ENCODE measurements around the gene TTF2. TPM values are rescaled to one million over a fixed set of nuclear protein-coding genes. Genes with fewer than 3 reads are reported as not detected.

Gene TTF2
- total and polyA plus RNA-seq, 9 donors, result 7.5 to 15.3 (median 11.0) TPM

- 0% methylated on average over 1 of the region's 1 CpG for WGBS (ENCODE audit: insufficient coverage)
- Histone ChIP-seq H3K4me1 (ENCODE audit: control insufficient read depth, insufficient read depth, low read length) (peaks cover 25% of the 10 kb centered on the region), H3K27me3 (ENCODE audit: control insufficient read depth, insufficient read depth, low read length) (no peaks in the 10 kb centered on the region), H3K27ac (ENCODE audit: low read length) (peak overlapping the region; percentile 2), H3K9me3 (replicated peaks; ENCODE audit: control insufficient read depth, low read depth, low read length) (no peaks in the 10 kb centered on the region), H3K36me3 (ENCODE audit: control insufficient read depth, insufficient read depth, low read length) (no peaks in the 10 kb centered on the region), H3K4me3 (ENCODE audit: low read length) (no peak overlapping the region)
- DNase-seq, result peak; percentile 83
These were observed 64.5 kb downstream of the TTF2 start for GRCh38 chr1:117124661-117125060.

DNA sequence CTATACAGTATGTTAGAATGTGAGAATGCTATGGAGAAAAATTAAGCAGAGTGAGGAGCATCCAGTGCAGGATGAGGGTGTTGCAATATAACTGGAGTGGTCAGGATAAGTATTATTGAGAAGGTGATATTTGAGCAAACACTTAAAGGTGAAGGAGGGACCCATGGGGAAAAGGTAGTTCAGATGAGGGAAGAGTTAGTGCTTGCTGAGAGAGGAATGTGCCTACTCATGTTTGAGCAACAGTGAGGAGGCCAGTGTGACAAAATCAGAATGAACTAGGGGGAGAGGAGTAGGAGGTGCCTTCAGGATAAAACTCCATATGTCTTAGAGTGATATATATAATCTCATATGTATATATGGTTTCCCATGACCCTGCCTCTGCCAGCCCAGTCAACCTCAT is 67.7 kb downstream of the TTF2 start:
- H3K9me3 ChIP-seq (replicated peaks; ENCODE audit: control insufficient read depth, low read depth, low read length), result no peaks in the 10 kb centered on the region
- H3K36me3 ChIP-seq (ENCODE audit: control insufficient read depth, insufficient read depth, low read length), result no peaks in the 10 kb centered on the region
- no peak for DNase-seq
- no peaks in the 10 kb centered on the region for H3K27me3 ChIP-seq (ENCODE audit: control insufficient read depth, insufficient read depth, low read length)
- no peak overlapping the region for H3K27ac ChIP-seq (ENCODE audit: low read length)
- H3K4me3 ChIP-seq (ENCODE audit: low read length), result no peak overlapping the region
- peaks cover 6% of the 10 kb centered on the region for H3K4me1 ChIP-seq (ENCODE audit: control insufficient read depth, insufficient read depth, low read length)

GRCh38 chr1:117128323-117129079 is 68.4 kb downstream of the TTF2 start:
- H3K4me3 ChIP-seq (ENCODE audit: low read length), result no peak overlapping the region
- peak; percentile 70 for DNase-seq
- no peaks in the 10 kb centered on the region for H3K27me3 ChIP-seq (ENCODE audit: control insufficient read depth, insufficient read depth, low read length)
- no peak overlapping the region for H3K27ac ChIP-seq (ENCODE audit: low read length)
- no peaks in the 10 kb centered on the region for H3K36me3 ChIP-seq (ENCODE audit: control insufficient read depth, insufficient read depth, low read length)
- peaks cover 2% of the 10 kb centered on the region for H3K4me1 ChIP-seq (ENCODE audit: control insufficient read depth, insufficient read depth, low read length)
- H3K9me3 ChIP-seq (replicated peaks; ENCODE audit: control insufficient read depth, low read depth, low read length), result no peaks in the 10 kb centered on the region
- WGBS (ENCODE audit: insufficient coverage), result 66% methylated on average over 2 of the region's 5 CpGs

DNA sequence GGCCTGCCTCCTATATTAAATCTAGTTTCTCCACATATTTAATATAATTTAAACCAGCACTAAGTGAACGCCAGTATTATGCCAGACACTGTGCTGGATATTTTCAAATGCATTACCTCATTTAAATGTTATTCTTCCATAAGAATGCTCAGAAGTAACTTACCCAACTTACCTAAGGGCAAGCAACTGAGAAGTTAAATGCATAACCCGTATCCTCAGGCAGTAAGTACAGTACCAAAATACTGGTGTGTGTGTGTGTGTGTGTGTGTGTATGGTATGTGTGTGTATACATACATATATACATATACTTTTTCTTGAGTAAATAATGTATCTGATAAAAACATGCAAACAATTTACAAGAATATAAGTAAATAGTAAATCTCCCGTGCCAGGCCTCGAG is 70.4 kb downstream of the TTF2 start:
- no peaks in the 10 kb centered on the region for H3K27me3 ChIP-seq (ENCODE audit: control insufficient read depth, insufficient read depth, low read length)
- no peak overlapping the region for H3K4me3 ChIP-seq (ENCODE audit: low read length)
- no peak overlapping the region for H3K27ac ChIP-seq (ENCODE audit: low read length)
- peaks cover 2% of the 10 kb centered on the region for H3K4me1 ChIP-seq (ENCODE audit: control insufficient read depth, insufficient read depth, low read length)
- no peaks in the 10 kb centered on the region for H3K9me3 ChIP-seq (replicated peaks; ENCODE audit: control insufficient read depth, low read depth, low read length)
- no peak for DNase-seq
- H3K36me3 ChIP-seq (ENCODE audit: control insufficient read depth, insufficient read depth, low read length), result no peaks in the 10 kb centered on the region
- no CpG with 5 or more reads among the region's 4 CpGs for WGBS (ENCODE audit: insufficient coverage)

GRCh38 chr1:117135329-117135728 is 75.2 kb downstream of the TTF2 start:
- no peak for DNase-seq
- Histone ChIP-seq H3K36me3 (ENCODE audit: control insufficient read depth, insufficient read depth, low read length) (no peaks in the 10 kb centered on the region), H3K4me1 (ENCODE audit: control insufficient read depth, insufficient read depth, low read length) (peaks cover 8% of the 10 kb centered on the region), H3K27me3 (ENCODE audit: control insufficient read depth, insufficient read depth, low read length) (no peaks in the 10 kb centered on the region), H3K9me3 (replicated peaks; ENCODE audit: control insufficient read depth, low read depth, low read length) (no peaks in the 10 kb centered on the region), H3K27ac (ENCODE audit: low read length) (no peak overlapping the region), H3K4me3 (ENCODE audit: low read length) (no peak overlapping the region)
- WGBS (ENCODE audit: insufficient coverage), result no CpG with 5 or more reads among the region's 2 CpGs

- no peak overlapping the region for H3K4me3 ChIP-seq (ENCODE audit: low read length)
- no peaks in the 10 kb centered on the region for H3K9me3 ChIP-seq (replicated peaks; ENCODE audit: control insufficient read depth, low read depth, low read length)
- no peak for DNase-seq
- no peak overlapping the region for H3K27ac ChIP-seq (ENCODE audit: low read length)
- H3K27me3 ChIP-seq (ENCODE audit: control insufficient read depth, insufficient read depth, low read length), result no peaks in the 10 kb centered on the region
- no CpG with 5 or more reads among the region's 2 CpGs for WGBS (ENCODE audit: insufficient coverage)
- no peaks in the 10 kb centered on the region for H3K36me3 ChIP-seq (ENCODE audit: control insufficient read depth, insufficient read depth, low read length)
- peaks cover 8% of the 10 kb centered on the region for H3K4me1 ChIP-seq (ENCODE audit: control insufficient read depth, insufficient read depth, low read length)
These were observed 76.6 kb downstream of the TTF2 start for GRCh38 chr1:117136749-117137148.

- Histone ChIP-seq H3K27ac (ENCODE audit: low read length) (no peak overlapping the region), H3K27me3 (ENCODE audit: control insufficient read depth, insufficient read depth, low read length) (no peaks in the 10 kb centered on the region), H3K4me3 (ENCODE audit: low read length) (no peak overlapping the region), H3K4me1 (ENCODE audit: control insufficient read depth, insufficient read depth, low read length) (peaks cover 8% of the 10 kb centered on the region), H3K9me3 (replicated peaks; ENCODE audit: control insufficient read depth, low read depth, low read length) (no peaks in the 10 kb centered on the region), H3K36me3 (ENCODE audit: control insufficient read depth, insufficient read depth, low read length) (no peaks in the 10 kb centered on the region)
- WGBS (ENCODE audit: insufficient coverage), result 33% methylated on average over 1 of the region's 3 CpGs
- no peak for DNase-seq
These were observed 77.2 kb downstream of the TTF2 start for GRCh38 chr1:117137281-117137855.

GRCh38 chr1:117138106-117138505 is 78.0 kb downstream of the TTF2 start:
- no peaks in the 10 kb centered on the region for H3K9me3 ChIP-seq (replicated peaks; ENCODE audit: control insufficient read depth, low read depth, low read length)
- no peaks in the 10 kb centered on the region for H3K27me3 ChIP-seq (ENCODE audit: control insufficient read depth, insufficient read depth, low read length)
- H3K4me1 ChIP-seq (ENCODE audit: control insufficient read depth, insufficient read depth, low read length), result peaks cover 8% of the 10 kb centered on the region
- H3K4me3 ChIP-seq (ENCODE audit: low read length), result no peak overlapping the region
- WGBS (ENCODE audit: insufficient coverage), result 86% methylated on average over 3 of the region's 3 CpGs
- H3K36me3 ChIP-seq (ENCODE audit: control insufficient read depth, insufficient read depth, low read length), result no peaks in the 10 kb centered on the region
- H3K27ac ChIP-seq (ENCODE audit: low read length), result peak overlapping the region; percentile 35
- DNase-seq, result no peak

- Histone ChIP-seq H3K27me3 (ENCODE audit: control insufficient read depth, insufficient read depth, low read length) (no peaks in the 10 kb centered on the region), H3K36me3 (ENCODE audit: control insufficient read depth, insufficient read depth, low read length) (no peaks in the 10 kb centered on the region), H3K9me3 (replicated peaks; ENCODE audit: control insufficient read depth, low read depth, low read length) (no peaks in the 10 kb centered on the region), H3K4me1 (ENCODE audit: control insufficient read depth, insufficient read depth, low read length) (peaks cover 8% of the 10 kb centered on the region), H3K27ac (ENCODE audit: low read length) (peak overlapping the region; percentile 35), H3K4me3 (ENCODE audit: low read length) (no peak overlapping the region)
- 60% methylated on average over 1 of the region's 1 CpG for WGBS (ENCODE audit: insufficient coverage)
- peak; percentile 34 for DNase-seq
These were observed 78.4 kb downstream of the TTF2 start for GRCh38 chr1:117138561-117138960.

DNA sequence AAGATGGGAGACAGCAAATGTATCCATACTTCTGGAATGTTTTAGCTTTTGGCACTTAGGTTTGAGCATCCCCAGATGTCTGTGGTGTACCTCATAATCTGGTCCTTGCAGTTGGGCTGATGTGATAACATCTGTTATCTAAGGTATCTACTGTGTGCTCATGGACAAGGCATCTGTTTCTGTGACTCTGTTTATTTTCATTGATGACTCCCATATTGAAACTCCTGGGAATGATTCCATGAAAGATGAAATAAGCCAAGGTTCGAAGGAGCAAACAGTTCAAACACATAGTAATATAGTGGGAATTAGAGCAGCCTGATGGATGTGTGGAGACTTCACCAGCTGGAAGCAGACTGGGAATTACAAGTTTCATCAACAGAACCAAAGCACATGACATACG is 82.1 kb downstream of the TTF2 start:
- Histone ChIP-seq H3K4me1 (ENCODE audit: control insufficient read depth, insufficient read depth, low read length) (peaks cover 11% of the 10 kb centered on the region), H3K27ac (ENCODE audit: low read length) (no peak overlapping the region), H3K4me3 (ENCODE audit: low read length) (no peak overlapping the region), H3K36me3 (ENCODE audit: control insufficient read depth, insufficient read depth, low read length) (no peaks in the 10 kb centered on the region), H3K27me3 (ENCODE audit: control insufficient read depth, insufficient read depth, low read length) (no peaks in the 10 kb centered on the region), H3K9me3 (replicated peaks; ENCODE audit: control insufficient read depth, low read depth, low read length) (no peaks in the 10 kb centered on the region)
- no peak for DNase-seq
- no CpG with 5 or more reads among the region's 2 CpGs for WGBS (ENCODE audit: insufficient coverage)

Measured in muscle of leg (tissue), 11 donors.